NCI-H1436 (cell line): Measurements from ENCODE around the gene DYSF.
"Not testable (repeated sequence)": the region's sequence is repeated elsewhere in the genome, so short reads cannot be mapped to it uniquely, and the experiment has no call there.

Source experiments
- DNase-seq: peaks from one replicate; lab custom pipeline; 2025; lab: John Stamatoyannopoulos, UW

DYSF gene

DNA sequence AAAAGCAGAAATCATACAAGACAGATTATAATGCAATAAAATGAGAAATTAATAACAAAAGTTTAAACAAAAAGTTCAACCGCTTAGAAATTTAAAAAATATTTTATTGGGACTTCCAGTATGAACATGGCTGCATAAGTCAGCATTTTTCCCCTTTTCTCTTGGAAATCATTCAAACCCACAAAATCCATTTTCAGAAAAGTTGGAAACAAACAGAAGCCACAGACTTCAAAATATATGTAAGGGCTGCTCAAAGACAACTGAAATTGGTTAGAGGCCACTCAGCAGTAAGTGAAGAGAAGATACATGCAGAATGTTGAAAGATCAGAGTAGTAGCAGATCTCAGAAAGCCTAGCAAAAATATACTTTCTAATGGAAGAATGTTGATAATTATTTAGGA, 194.0 kb downstream of the DYSF start:
- no peak for DNase-seq

DNA sequence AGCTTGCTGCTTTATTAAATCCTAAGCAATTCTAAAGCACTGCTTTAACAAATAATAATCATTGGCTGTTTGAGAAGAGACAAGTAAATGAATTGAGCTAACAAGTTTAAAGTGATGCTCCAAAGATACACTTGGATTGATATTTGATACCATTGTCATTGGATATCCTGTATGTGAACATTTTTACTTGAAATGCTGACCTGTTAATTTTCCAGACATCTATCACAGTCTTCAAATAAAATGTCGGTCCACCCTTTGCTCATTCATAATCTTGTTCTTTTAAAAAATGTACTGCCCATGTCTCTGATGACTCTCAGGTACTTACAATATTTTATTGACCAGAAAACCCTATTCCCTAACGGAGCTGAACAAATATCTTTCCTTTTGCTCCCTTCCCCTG, 202.1 kb downstream of the DYSF start:
- DNase-seq, result no peak

DNA sequence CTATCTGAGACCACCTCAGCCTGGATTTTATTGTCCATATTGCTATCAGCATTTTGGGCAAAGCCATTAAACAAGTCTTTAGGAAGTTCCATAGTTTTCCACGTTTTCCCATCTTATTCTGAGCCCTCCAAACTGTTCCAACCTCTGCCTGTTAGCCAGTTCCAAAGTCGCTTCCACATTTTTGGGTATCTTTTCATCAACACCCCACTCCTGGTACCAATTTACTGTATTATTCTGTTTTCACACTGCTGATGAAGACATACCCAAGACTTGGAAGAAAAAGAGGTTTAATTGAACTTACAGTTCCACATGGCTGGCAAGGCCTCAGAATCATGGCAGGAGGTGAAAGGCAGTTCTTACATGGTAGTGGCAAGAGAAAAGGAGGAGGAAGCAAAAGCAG, 204.9 kb downstream of the DYSF start:
- not testable (repeated sequence) for DNase-seq

DNA sequence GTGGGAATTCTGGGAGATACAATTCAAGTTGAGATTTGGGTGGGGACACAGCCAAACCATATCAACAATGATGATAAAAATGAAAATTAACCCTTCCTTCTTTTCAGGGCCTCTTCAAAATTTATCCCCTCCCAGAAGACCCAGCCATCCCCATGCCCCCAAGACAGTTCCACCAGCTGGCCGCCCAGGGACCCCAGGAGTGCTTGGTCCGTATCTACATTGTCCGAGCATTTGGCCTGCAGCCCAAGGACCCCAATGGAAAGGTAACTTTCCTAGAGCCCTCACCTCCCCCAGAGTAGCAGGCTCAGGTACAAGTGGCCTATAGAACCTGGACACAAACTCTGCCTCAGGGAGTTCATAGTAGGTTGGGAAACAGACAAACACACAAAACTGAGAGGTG, 205.4 kb downstream of the DYSF start:
- no peak for DNase-seq

DNA sequence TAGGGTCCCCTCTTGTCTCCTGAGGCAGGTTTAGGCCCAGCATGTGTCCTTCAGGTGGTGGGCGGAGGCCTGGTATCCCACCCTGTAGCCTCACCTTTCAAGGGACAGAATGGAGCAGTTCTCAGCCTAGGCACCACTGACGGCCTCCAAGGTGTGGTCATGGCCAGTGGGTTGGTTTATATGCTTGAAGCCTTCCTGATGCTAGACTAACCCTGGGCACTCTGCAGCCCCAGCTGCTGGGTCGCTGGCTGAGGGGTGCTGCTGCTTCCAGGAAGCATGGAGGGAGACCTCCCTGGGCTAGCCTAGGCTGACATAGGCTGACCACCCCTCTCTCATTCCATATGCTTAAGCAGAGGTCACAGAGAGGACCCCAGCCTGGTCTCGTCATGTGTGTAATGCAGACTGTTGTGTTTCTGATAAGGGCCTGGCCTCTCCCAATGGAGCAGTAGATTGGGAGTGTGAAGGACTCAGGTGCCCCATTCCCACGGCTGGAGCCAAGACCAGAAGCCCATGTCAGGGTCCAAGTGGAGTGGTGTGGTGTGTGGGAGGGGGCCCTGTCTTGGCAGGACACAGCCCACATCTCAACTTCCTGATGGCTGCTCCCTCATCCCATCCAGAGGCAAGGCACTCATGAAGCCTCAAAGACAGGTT, 206.6 kb downstream of the DYSF start:
- no peak for DNase-seq

DNA sequence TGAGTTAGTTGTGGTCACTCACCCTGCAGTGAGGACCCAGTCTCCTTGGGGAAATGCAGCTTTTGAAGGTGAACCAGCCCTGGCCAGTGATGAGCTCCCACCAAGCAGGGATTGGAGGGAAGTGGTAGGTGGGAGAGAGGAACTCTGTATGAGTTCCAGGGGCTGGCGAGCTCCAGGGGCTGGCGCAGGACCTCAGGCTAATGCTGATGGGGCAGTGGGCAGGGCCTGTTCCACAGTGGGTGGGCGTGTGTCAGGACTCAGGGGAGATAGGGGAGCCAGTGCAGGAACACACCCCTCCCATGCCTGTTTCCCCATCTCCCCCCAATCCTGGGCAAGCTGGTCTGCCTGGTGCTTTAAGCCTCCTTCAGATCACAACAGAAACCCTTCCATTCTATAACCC, 208.4 kb downstream of the DYSF start:
- no peak for DNase-seq

DNA sequence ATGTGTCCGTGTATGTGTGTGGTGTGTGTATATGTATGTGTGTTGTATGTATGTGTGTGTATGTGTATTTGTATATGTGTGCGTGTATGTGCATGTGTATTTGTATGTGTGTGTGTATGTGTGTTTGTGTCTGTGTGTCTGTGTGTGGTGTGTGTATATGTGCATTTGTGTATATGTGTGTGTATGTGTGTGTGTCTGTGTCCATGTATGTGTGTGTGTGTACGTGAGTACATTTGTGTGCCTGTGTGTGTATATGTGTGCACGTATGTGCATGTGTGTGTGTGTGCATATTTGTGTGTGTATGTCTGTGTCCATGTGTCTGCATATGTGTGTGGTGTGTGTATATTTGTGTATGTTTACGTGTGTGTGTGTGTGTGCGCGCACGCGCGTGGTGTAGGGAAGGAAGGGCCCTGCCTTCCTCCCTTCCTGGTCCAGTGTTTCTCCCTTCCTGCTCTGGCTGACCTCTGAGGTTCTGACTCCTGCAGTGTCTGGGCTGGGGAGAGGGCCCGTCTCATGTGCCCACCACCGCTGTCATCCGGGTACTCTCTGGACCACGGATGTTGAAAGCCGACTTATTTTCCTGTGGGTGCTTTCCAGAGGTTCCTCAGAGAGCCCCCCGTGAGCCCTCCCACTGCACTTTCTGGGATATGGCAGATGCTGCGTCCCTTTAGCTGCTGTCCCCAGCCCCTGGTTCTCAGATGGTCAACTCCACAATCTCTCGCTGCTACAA, 209.5 kb downstream of the DYSF start:
- no peak for DNase-seq

DNA sequence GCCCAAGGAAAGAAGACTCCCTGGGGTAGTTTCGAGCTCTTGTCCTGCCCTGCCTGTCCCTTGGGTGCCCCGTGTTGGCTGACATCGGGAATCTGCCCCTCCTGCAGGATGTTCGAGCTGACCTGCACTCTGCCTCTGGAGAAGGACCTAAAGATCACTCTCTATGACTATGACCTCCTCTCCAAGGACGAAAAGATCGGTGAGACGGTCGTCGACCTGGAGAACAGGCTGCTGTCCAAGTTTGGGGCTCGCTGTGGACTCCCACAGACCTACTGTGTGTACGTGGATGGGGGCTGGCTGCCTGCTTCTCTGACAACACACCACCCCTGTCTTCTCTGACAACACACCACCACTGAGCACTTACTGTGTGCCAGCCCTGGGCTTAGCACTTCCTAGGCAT, 210.8 kb downstream of the DYSF start:
- no peak for DNase-seq

DNA sequence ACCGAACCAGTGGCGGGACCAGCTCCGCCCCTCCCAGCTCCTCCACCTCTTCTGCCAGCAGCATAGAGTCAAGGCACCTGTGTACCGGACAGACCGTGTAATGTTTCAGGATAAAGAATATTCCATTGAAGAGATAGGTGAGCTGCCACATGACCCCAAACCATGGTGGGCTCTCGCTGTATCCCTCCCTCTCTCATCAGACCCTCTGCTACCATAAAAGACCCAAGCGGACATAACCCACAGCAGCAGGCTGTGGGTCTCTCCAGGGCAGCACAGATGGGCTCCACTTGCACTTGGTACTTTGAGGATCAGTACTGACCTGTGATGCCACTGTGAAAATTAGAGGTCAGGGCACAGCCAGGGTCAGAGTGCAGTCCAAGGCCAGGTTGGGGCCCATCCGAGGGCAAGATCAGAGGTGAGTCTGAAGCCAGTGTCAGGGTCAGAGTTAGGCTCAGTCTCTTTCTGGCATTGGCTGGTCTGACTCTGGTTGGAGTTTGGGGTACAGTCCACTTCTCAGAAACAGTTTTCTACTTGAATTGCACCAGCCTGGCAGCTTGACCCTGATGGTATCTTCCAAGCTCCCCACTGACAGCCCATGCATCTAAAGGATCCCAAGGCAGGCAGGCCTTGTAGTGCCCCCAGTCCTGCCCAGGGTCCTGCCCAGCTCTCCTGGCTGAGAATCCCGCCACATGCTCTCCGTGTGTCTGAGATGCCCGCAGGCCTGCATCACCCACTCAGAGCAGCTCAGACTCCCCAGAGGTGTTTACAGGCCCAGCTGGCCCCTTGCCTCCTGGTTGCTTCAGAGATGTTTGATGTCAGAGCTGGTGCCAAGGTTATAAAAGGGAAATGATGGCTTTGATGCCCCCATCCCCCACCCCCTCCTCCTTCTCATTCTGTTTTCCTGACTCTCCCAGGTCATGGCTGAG, 212.1 kb downstream of the DYSF start:
- DNase-seq, result no peak

DNA sequence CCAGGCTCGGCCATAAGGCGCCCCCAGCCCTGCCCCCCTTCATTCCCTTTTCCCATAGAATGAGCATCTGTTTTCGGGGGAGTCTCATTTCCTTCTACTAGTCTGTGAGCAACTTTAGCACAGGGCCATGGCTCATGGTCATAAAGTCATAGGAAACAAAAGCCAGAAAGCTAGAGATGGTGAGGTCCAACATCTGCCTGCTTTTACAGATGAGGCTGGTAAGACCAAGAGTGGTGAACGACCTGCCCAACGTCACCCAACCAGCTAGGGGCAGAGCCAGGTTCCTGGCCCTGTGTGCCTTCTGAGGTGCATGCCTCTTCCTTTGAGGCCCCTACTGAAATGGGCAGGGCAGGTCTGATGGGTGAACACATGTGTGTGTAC, 212.7 kb downstream of the DYSF start:
- no peak for DNase-seq

DNA sequence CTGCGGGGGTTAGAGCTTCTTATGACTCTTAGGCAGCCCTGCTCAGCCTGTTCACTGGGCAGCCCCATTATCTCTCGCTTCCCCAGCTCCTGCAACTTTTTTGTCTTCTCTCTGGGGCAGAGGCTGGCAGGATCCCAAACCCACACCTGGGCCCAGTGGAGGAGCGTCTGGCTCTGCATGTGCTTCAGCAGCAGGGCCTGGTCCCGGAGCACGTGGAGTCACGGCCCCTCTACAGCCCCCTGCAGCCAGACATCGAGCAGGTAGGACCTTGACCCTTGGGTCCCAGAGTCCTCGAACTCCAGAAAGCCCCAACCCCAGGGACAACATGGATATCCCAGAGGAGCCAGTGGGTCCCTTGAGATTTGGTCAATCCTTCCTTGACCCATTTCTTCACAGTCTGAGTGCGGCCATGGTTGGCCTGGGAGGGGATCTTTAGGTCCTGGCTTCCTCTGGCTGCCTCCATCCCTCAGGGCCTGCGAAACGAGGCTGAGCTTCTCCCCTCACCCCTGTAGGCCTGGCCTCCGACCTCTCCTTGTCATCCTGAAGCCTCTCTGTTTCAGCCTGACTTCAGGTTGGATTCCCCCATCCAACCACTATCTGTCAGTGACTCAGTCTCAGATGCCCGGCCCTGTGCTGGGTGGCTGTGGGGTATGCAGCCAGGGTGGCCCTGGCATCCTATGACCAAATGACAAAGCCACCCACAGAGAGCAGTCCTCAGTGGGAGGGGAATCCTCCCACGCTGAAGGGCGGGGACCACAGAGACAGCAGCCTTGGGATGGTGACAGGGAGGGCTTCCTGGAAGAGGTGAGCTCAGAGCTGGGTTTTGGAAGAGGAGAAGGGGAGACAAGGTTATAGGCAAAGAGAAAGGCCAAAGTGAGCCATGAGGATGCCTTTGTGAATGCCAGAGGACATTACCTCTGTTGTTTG, 214.2 kb downstream of the DYSF start:
- no peak for DNase-seq

DNA sequence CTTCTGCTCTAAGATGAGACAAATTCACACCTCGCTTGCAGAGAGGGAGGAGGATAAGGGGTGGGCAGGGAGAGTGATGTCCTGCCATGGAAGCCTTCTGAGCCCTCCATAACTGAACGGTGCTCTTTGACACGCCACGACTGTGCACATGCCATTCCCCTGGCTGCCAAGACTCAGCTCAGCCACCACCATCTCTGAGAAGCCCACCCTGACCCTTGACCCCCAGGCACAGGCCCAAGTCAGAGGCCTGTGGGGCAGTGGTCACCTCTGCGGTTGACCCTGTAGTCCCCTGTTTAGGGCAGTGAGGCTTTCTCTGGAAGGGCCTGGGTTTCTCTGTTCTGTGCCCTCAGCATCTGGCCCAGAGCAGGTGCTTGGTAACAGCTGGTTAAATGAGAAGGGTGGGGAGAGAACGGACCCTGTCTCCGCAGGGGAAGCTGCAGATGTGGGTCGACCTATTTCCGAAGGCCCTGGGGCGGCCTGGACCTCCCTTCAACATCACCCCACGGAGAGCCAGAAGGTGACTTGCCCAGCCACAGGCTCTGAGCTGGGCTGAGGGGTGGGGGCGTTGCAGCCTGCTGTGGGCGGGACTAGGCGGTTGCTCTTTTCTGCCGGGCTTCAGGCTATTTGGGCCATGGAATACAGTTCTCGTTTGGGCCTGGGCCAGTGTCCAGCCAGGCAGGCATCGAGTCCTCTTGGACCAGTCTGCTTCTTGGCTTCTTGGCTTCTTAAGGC, 215.1 kb downstream of the DYSF start:
- no peak for DNase-seq

DNA sequence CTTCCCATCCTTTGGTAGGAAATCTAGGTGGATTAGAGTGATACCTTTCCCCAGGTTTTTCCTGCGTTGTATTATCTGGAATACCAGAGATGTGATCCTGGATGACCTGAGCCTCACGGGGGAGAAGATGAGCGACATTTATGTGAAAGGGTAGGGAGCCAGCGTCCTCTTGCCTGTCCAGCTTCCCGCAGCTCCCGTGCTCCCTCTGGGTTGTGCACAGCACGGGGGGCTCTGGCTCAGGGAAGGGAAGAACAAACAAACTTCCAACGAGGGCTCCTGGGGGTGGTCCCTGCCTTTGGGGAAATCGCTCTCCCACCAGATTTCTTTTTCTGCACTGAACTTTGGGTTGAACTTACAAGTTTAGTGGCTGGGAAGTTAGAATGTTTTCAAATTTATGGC, 215.7 kb downstream of the DYSF start:
- no peak for DNase-seq

DNA sequence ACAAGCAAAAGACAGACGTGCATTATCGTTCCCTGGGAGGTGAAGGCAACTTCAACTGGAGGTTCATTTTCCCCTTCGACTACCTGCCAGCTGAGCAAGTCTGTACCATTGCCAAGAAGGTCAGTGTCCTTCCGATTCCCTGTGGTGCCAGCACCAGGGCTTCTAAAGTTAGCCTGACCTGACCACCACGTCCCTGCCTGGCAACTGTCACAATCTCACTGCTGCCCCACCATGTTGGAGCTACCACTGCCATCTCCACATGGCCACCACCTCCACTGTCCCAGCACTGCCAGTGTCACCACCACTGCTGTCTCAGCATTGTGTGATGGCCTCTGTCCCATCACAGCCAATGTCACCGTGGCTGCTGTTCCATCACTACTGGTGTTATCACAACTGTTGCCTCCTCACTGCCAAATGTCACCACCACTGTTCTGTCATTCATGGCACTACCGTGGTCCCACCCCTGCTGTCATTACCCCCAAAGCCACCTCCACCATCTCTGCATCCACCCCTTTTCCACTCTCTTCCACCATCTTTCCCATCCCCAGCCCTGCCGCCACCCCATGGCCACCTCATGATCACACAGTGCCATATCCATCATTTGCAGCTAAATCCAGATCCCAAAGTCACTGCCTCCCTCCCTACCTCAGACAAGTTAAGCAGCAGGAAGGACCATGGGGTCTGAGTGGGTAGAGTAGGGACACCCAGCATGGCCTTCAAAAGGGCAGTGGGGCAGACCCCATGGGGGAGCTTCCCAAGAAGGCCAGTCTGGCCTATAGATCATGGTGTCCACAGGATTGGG, 216.5 kb downstream of the DYSF start:
- no peak for DNase-seq

DNA sequence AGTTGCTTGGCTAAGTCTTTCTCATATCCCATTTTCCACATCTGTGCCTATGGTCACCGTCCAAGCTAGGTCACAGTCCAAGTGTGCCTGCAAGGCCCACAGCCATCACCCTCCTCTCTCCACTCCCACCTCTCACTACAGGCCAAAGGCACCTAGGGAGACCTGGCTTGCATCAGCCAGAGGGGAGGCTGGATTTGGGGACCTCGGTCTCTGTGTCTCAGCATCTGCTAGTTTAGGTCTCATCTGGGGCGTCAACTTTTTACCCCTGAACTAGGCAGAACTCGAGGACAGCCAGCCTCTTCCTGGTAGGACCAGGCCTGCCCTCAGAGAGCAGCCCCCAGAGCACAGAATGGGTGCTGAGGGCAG, 217.1 kb downstream of the DYSF start:
- DNase-seq, result no peak

DNA sequence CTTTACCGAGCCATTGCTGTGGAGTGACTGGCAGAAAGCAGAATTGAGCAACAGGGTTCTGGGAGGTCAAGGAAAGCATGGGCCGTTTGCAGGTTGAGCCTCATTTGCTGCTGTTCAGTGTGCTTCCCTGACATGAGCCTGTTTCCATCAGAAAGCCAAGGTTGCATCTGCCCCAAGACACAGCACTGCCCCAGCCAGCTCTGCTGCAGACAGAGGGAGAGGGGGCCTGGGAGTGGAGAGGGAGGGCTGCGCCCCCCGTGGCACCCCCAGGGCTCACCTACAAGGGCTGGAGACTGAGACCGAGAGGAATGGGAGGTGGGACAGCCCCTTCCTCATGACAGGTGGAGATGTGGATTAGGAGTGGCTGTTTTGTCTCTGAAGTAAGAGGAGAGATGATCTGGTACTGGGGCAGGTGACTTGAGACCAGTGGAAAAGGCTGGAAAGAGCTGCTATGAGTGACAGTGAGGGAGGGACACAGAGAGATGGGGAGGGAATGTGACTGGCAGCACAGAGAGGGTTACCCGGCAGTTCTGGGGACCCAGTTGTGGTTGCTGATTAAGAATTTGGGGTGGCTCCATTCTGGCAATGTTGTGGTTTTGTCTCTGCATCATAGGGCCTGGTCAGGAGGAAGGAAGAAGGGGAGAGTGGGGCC, 218.0 kb downstream of the DYSF start:
- no peak for DNase-seq

DNA sequence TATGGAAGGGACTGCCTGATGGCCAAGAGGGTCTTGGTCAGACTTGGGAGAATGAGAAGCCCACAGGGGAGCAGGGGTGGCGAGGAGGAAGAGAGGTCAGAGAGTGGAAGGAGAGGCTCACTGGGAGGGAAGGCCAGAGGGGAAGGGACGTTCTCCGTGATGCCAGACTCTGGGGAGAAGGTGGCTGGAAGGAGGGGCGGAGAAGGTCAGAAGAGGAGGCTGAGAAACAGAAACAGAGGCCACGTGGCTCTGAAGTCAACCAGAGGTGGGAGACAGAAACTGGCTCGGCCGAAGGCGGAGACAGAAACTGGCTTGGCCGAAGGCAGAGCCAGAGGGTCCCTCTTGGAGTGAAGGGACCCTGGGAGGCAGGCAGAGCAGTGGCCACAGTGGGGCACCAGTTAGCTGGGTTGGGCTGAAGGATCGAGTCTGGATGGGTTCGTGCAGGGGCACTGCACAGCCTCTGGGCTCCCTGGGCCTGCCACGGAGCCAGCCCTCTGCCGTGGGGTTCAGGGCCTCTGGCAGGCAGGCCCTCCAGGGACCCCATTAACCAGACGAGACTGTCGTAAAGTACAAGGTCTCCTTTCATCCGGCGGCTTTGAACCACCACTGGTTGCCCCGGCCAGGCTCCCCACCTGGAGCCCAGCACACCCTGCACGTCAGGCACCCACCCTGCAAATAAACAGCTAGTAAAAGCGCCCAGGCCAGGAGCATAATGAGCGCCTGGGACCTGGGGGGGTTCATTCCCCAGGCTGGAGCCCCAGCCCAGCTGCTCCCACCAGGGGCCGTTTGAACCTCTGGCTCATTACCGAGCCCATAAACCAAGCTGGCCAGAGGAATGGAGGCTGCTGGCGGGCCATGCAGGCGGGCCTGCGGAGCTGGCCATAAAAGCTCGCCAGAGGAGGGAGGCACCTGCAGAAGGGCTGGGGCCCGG, 218.8 kb downstream of the DYSF start:
- DNase-seq, result no peak
